GM13977 (cell line): Measurements from ENCODE around the gene MYB.
"Not testable (repeated sequence)": the region's sequence is repeated elsewhere in the genome, so short reads cannot be mapped to it uniquely, and the experiment has no call there.

Experiments
- DNase-seq: peaks from one replicate; pipeline ENCODE4 v3.0.0; 2012; ENCODE audit warnings: low spot score
- in situ Hi-C: fragments of 300-500 bp; cut with MboI; formaldehyde crosslinking; loops from one replicate; pipeline ENCODE4 v1.12.0; 2022; ENCODE audit warnings: low sequenced_read_pairs, low pct_unique_long_range_greater_than_20kb, mixed read lengths, inconsistent platforms; ENCODE audit not compliant: unreplicated experiment
- TF ChIP-seq, protein P1 (sequence below): IDR thresholded peaks from 2 replicates; pipeline ENCODE4 v1.5.1; 2012; ENCODE audit warnings: mild to moderate bottlenecking, control low read depth; ENCODE audit not compliant: insufficient read depth; ENCODE audit errors: extremely low read depth, missing control alignments

MYB gene

DNA sequence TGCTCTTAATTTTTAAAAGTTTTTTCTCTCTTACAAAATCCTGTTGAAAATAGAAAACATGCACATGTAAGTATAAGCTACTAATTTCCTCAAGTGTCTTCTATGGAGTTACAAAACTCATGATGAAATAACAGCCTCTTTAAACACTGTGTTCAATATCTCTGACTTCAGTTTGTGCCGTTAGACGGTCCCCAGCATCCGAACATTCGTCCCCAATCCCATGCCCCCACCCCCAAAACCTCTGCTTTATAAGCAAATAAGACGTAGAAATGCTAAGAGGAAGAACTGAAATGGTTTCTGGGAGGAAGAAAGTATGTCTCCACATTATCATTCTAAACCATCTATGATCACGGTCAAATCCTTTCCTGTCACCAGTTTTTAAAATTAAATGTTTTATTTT is 31.7 kb upstream of the MYB start:
- TF ChIP-seq, protein P1, sequence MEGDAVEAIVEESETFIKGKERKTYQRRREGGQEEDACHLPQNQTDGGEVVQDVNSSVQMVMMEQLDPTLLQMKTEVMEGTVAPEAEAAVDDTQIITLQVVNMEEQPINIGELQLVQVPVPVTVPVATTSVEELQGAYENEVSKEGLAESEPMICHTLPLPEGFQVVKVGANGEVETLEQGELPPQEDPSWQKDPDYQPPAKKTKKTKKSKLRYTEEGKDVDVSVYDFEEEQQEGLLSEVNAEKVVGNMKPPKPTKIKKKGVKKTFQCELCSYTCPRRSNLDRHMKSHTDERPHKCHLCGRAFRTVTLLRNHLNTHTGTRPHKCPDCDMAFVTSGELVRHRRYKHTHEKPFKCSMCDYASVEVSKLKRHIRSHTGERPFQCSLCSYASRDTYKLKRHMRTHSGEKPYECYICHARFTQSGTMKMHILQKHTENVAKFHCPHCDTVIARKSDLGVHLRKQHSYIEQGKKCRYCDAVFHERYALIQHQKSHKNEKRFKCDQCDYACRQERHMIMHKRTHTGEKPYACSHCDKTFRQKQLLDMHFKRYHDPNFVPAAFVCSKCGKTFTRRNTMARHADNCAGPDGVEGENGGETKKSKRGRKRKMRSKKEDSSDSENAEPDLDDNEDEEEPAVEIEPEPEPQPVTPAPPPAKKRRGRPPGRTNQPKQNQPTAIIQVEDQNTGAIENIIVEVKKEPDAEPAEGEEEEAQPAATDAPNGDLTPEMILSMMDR: no peak
- in situ Hi-C loops: no loop called here
- no peak for DNase-seq

DNA sequence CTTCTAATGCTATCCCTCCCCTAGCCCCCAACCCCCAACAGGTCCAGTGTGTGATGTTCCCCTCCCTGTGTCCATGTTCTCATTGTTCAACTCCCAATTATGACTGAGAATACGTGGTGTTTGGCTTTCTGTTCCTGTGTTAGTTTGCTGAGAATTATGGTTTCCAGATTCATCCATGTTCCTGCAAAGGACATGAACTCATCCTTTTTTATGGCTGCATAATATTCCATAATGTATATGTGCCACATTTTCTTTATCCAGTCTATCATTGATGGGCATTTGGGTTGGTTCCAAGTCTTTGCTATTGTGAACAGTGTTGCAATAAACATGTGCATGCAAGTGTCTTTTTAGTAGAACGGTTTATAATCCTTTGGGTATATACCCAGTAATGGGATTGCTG is 30.6 kb upstream of the MYB start:
- in situ Hi-C loops, DNase-seq: not testable (repeated sequence)

DNA sequence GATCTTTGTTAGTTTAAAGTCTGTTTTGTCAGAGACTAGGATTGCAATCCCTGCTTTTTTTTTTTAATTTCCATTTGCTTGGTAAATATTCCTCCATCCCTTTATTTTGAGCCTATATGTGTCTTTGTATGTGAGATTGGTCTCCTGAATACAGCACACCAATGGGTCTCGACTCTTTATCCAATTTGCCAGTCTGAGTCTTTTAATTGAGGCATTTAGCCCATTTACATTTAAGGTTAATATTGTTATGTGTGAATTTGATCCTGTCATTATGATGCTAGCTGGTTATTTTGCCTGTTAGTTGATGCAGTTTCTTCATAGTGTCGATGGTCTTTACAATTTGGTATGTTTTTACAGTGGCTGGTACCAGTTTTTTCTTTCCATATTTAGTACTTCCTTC is 27.0 kb upstream of the MYB start:
- DNase-seq, in situ Hi-C loops: not testable (repeated sequence)

DNA sequence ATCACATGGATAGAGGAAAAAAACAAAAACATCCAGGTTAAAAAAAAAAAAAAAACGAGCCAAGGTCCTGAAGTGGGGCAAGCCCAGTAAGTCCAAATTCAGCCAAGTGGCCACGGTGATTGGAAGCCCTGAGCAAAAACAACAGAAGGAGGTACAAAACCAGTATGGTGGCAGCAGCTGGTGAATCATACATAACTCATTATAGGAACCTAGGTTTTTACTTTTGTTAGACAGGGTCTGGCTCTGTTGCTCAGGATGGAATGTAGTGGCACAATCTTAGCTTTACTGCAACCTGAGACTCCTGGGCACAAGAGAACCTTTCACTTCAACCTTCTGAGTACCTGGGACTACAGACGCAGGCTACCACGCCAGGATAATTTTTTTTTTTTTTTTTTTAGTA is 22.7 kb upstream of the MYB start:
- TF ChIP-seq, protein P1: no peak
- no peak for DNase-seq
- in situ Hi-C loops: no loop called here

DNA sequence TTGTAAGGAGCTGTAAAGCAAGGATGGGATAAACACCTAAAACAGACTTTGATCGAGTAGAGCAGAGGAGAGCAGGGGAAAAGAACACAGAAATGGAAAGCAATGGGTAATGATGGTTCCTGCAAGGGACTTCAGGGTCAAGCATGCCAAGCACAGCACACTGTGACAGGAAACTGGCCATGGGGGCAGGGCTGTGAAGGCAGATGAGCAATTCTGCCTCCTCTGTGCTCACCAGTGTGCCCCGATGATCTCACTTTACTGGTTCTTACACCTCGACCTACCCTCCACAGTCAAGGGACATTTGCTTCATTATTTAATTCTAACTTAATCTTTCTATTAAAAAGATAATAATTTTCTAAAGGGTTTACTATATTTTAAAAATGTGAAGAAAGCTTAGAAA is 21.6 kb upstream of the MYB start:
- no peak for DNase-seq
- in situ Hi-C loops: no loop called here
- TF ChIP-seq, protein P1: no peak

DNA sequence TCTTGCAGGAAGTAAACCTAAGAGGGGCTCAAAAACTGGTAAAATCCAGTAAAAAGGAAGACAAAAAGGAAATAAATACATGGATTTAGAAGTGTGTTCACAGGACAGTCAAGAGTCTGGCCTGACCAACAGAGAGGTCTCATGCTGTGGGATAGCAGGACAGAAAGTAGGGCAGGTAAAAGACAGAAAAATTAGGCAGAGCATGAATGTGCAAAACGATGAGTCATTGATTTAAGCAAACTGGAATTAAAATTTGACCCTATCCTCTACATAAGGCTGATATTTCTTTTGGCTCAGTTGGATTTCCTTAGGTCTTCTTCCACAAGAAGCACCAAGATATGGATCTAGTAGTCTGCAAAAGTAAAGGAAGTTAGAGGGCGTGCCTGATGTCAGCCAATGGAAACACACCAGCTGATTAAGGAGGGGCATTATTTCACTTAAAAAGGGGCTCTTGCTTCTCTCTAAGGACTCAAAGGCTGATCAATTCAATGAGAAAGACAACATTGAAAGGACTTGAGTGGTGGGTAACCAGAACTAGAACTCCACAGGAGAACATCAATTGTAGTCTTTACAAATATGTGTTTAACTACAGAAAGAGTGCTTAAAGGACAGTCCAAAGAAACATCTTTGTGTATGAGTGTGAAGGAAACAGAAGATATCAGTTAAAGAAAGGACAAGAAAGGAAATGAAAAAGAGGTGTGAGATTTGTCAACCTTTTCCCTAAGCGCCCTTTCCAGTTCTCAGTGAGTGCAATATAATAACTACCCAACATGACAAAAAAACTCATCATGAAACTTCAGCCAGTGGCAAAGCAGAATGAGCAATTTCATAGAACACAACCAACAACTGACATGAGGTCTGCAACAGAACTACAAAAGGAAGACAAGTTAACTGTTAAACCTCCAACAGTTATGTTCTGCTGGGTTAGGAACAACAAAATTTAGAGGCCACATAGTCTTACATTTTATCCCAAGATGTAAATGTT is 19.4 kb upstream of the MYB start:
- peak; percentile 19 for DNase-seq
- in situ Hi-C loops: no loop called here
- TF ChIP-seq, protein P1: no peak

DNA sequence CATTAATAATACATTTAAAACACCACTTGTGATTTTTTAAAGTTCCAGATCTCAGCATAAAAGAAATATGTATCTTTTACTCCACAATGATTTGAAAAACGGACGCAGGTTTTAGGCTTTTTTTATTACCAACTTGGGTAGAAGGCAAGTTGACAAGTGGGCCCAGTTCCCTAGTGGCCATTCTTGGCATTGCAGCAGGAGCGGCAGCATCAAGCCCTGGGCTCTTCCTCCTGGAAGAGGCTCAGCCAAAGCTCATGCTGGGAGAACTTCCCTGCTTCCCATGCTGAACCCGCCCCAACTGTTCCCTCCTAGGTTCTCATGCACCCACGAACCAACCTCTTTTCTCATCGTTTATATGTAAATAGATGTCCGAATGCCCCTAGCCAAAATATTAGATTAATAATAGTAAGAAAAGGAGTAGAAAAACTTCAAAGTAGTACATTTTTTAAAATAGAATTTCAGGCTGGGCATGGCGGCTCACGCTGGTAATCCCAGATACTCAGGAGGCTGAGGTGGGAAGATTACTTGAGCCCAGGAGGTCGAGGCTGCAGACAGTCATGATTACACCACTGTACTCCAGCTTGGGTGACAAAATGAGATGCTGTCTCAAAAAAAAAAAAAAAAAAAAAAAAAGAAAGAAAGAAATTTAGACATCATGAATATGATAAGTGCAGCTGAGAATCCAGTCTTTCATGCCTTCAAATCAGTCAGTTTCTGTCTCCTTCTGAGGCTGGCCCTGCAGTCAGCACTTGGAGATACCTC is 18.2 kb upstream of the MYB start:
- in situ Hi-C loops: no loop called here
- TF ChIP-seq, protein P1: peak; percentile 68
- DNase-seq: no peak
